GM13976 (cell line): Measurements from ENCODE around the gene SYCE1.

Experiments
- DNase-seq: peaks from one replicate; pipeline ENCODE4 v3.0.0; 2012; ENCODE audit warnings: low spot score
- CTCF ChIP-seq: IDR thresholded peaks from 2 replicates; pipeline ENCODE4 v1.5.1; 2012; ENCODE audit warnings: borderline replicate concordance, mild to moderate bottlenecking; ENCODE audit not compliant: insufficient read depth; ENCODE audit errors: extremely low read depth, missing control alignments, control extremely low read depth
- in situ Hi-C: fragments of 300-500 bp; cut with MboI; formaldehyde crosslinking; loops from one replicate; pipeline ENCODE4 v1.12.0; 2022; ENCODE audit warnings: low sequenced_read_pairs, mixed read lengths, inconsistent platforms; ENCODE audit not compliant: unreplicated experiment

Gene SYCE1

GRCh38 chr10:133532871-133533270 lies 32.5 kb downstream of the SYCE1 start:
- in situ Hi-C loops, result no loop called here
- TF ChIP-seq CTCF, result no peak
- no peak for DNase-seq

- DNase-seq, result no peak
- TF ChIP-seq CTCF, result no peak
Measured at GRCh38 chr10:133530506-133530905, 34.9 kb downstream of the SYCE1 start.

GRCh38 chr10:133529576-133529946 lies 35.8 kb downstream of the SYCE1 start:
- TF ChIP-seq CTCF, result no peak
- no peak for DNase-seq
- in situ Hi-C loops, result no loop called here

More at GRCh38 chr10:133530506-133530905, 34.9 kb downstream of the SYCE1 start:
- in situ Hi-C loops, result no loop called here

- no peak for DNase-seq
- in situ Hi-C loops, result no loop called here
- TF ChIP-seq CTCF, result no peak
Measured at GRCh38 chr10:133528845-133529575, 36.4 kb downstream of the SYCE1 start.

- in situ Hi-C loops, result no loop called here
- no peak for TF ChIP-seq CTCF
- no peak for DNase-seq
Measured at GRCh38 chr10:133528296-133528844, 37.0 kb downstream of the SYCE1 start.

- in situ Hi-C loops, result no loop called here
- no peak for TF ChIP-seq CTCF
- no peak for DNase-seq
Measured at GRCh38 chr10:133527771-133528271, 37.6 kb downstream of the SYCE1 start.
